ENCODE results near the gene NAT8L. TPM values are rescaled to one million over a fixed set of nuclear protein-coding genes. Genes with fewer than 3 reads are reported as not detected.

The NAT8L gene
- total and polyA plus RNA-seq, 7 donors: 0.72 to 7.2 (median 3.4) TPM

GRCh38 chr4:2061186-2062131 is 2.3 kb downstream of the NAT8L start:
- Histone ChIP-seq H3K27me3 (ENCODE audit: insufficient read depth in 3 of 3, low read length in 2 of 3) (peaks cover 0 to 23% (median 12%) of the 10 kb centered on the region in 3 donors), H3K36me3 (ENCODE audit: insufficient read depth in 1 of 2, low read depth in 1 of 2) (no peaks in the 10 kb centered on the region), H3K9me3 (no peaks in the 10 kb centered on the region), H3K27ac (no peak overlapping the region), H3K4me1 (peaks cover 4% of the 10 kb centered on the region), H3K4me3 (peak overlapping the region; percentile 4)
- TF ChIP-seq, protein P1, sequence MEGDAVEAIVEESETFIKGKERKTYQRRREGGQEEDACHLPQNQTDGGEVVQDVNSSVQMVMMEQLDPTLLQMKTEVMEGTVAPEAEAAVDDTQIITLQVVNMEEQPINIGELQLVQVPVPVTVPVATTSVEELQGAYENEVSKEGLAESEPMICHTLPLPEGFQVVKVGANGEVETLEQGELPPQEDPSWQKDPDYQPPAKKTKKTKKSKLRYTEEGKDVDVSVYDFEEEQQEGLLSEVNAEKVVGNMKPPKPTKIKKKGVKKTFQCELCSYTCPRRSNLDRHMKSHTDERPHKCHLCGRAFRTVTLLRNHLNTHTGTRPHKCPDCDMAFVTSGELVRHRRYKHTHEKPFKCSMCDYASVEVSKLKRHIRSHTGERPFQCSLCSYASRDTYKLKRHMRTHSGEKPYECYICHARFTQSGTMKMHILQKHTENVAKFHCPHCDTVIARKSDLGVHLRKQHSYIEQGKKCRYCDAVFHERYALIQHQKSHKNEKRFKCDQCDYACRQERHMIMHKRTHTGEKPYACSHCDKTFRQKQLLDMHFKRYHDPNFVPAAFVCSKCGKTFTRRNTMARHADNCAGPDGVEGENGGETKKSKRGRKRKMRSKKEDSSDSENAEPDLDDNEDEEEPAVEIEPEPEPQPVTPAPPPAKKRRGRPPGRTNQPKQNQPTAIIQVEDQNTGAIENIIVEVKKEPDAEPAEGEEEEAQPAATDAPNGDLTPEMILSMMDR (IDR thresholded peaks at IDR 0.05): no peak
- 59 to 70% (median 60%) methylated on average over 34 to 42 of the region's 42 CpGs for WGBS, 3 donors
- DNase-seq (peak in 1 of 2 donors; percentile 44), ATAC-seq (peak in 2 of 4 donors; percentile 12 to 14)
- intact Hi-C loops (cut with DNase I): no loop called here

GRCh38 chr4:2062168-2062807 is 3.2 kb downstream of the NAT8L start:
- no peak for ATAC-seq
- Histone ChIP-seq H3K9me3 (no peaks in the 10 kb centered on the region), H3K27ac (no peak overlapping the region), H3K36me3 (ENCODE audit: insufficient read depth in 1 of 2, low read depth in 1 of 2) (no peaks in the 10 kb centered on the region), H3K27me3 (ENCODE audit: insufficient read depth in 3 of 3, low read length in 2 of 3) (peaks cover 0 to 23% (median 12%) of the 10 kb centered on the region in 3 donors), H3K4me3 (no peak overlapping the region), H3K4me1 (peaks cover 4% of the 10 kb centered on the region)
- intact Hi-C loops (cut with DNase I): no loop called here
- no peak for DNase-seq
- 83 to 89% (median 86%) methylated on average over 9 to 11 of the region's 11 CpGs for WGBS, 3 donors
- TF ChIP-seq, protein P1 (IDR thresholded peaks at IDR 0.05): no peak

GRCh38 chr4:2062808-2063524 is 3.8 kb downstream of the NAT8L start:
- no peak for ATAC-seq
- H3K36me3 ChIP-seq (ENCODE audit: insufficient read depth in 1 of 2, low read depth in 1 of 2): no peaks in the 10 kb centered on the region
- DNase-seq: no peak
- no peak overlapping the region for H3K27ac ChIP-seq
- H3K4me3 ChIP-seq: no peak overlapping the region
- H3K4me1 ChIP-seq: peaks cover 4% of the 10 kb centered on the region
- H3K9me3 ChIP-seq: no peaks in the 10 kb centered on the region
- TF ChIP-seq, protein P1 (IDR thresholded peaks at IDR 0.05): no peak
- peaks cover 0 to 16% (median 12%) of the 10 kb centered on the region in 3 donors for H3K27me3 ChIP-seq (ENCODE audit: insufficient read depth in 3 of 3, low read length in 2 of 3)
- intact Hi-C loops (cut with DNase I): no loop called here
- 60 to 69% (median 66%) methylated on average over 16 of the region's 16 CpGs for WGBS, 3 donors

DNA sequence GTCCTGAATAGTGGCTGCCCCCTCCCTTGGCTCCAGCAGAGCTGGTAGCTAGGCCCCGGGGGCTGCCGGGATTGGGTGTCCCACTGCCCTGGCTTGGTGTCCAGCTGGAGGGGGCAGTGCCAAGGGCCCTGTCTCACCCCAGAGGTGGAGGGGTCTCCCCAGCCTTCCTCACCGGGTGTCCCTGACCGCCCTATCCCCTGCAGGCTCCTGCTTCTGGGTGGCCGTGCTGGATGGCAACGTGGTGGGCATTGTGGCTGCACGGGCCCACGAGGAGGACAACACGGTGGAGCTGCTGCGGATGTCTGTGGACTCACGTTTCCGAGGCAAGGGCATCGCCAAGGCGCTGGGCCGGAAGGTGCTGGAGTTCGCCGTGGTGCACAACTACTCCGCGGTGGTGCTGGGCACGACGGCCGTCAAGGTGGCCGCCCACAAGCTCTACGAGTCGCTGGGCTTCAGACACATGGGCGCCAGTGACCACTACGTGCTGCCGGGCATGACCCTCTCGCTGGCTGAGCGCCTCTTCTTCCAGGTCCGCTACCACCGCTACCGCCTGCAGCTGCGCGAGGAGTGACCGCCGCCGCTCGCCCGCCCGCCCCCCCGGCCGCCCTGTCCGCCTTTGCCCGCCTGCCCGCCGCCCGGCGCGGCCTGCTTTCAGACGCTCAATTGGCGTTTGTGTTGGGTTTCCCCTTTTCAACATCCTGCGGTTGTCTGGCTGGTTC is 4.6 kb downstream of the NAT8L start:
- DNase-seq (peak in 1 of 2 donors; percentile 46), ATAC-seq (no peak)
- no peaks in the 10 kb centered on the region for H3K9me3 ChIP-seq
- TF ChIP-seq, protein P1 (IDR thresholded peaks at IDR 0.05): no peak
- H3K4me1 ChIP-seq: peaks cover 4% of the 10 kb centered on the region
- no peak overlapping the region for H3K4me3 ChIP-seq
- intact Hi-C loops (cut with DNase I): no loop called here
- H3K27ac ChIP-seq: no peak overlapping the region
- 93 to 95% (median 93%) methylated on average over 50 to 53 of the region's 53 CpGs for WGBS, 3 donors
- peaks cover 0 to 11% (median 10%) of the 10 kb centered on the region in 3 donors for H3K27me3 ChIP-seq (ENCODE audit: insufficient read depth in 3 of 3, low read length in 2 of 3)
- H3K36me3 ChIP-seq (ENCODE audit: insufficient read depth in 1 of 2, low read depth in 1 of 2): no peaks in the 10 kb centered on the region
